Lung (tissue), 12 donors: ENCODE data around the gene NACC2. TPM values are rescaled to one million over a fixed set of nuclear protein-coding genes. Genes with fewer than 3 reads are reported as not detected.

Experiments used
- ATAC-seq: fragments of 200-7000 bp; cut with Tn5 transposase; one replicate; pipeline ENCODE4 v1.9.1; 2020; ENCODE audit warnings: moderate number of reproducible peaks; ENCODE audit not compliant: insufficient read depth, low FRiP score
- DNase-seq, 3 donors: peaks; one replicate each; pipeline ENCODE4 v3.0.0-alpha.2; 2013 to 2017
- H3K27ac ChIP-seq, 2 donors: one replicate each; pipeline ENCODE4 v1.5.1; 2013; ENCODE audit warnings: mild to moderate bottlenecking in 2 of 2, moderate library complexity in 2 of 2, control low read depth in 1 of 2, inconsistent platforms in 1 of 2, low read depth in 1 of 2, low read length in 1 of 2
- H3K27me3 ChIP-seq, 3 donors: one replicate each; pipeline ENCODE4 v1.5.1; 2013; ENCODE audit warnings: low read length in 2 of 3; ENCODE audit not compliant: control insufficient read depth in 3 of 3, insufficient read depth in 3 of 3
- H3K36me3 ChIP-seq, 4 donors: one replicate each; pipeline ENCODE4 v1.5.1; 2013; ENCODE audit warnings: low read length in 4 of 4, mild to moderate bottlenecking in 1 of 4, moderate library complexity in 1 of 4; ENCODE audit not compliant: control insufficient read depth in 4 of 4, insufficient read depth in 4 of 4
- H3K4me1 ChIP-seq, 5 donors: one replicate each; pipeline ENCODE4 v1.5.1; 2013; ENCODE audit warnings: low read length in 5 of 5, mild to moderate bottlenecking in 2 of 5, moderate library complexity in 1 of 5; ENCODE audit not compliant: control insufficient read depth in 5 of 5, insufficient read depth in 5 of 5
- H3K4me3 ChIP-seq: one replicate; pipeline ENCODE4 v1.5.1; 2013; ENCODE audit warnings: mild to moderate bottlenecking, control low read depth, moderate library complexity
- H3K9ac ChIP-seq, 2 donors: one replicate each; pipeline ENCODE4 v1.5.1; 2013; ENCODE audit warnings: low read length in 2 of 2, control low read depth in 1 of 2; ENCODE audit not compliant: insufficient read depth in 1 of 2
- H3K9me3 ChIP-seq, 4 donors: one replicate each; pipeline ENCODE4 v1.5.1; 2013; ENCODE audit warnings: low read length in 3 of 4, mild to moderate bottlenecking in 1 of 4, moderate library complexity in 1 of 4; ENCODE audit not compliant: control insufficient read depth in 4 of 4, insufficient read depth in 3 of 4
- WGBS, 2 donors: extraction: QIAGEN DNeasy Blood & Tissue Kit; methylation state at CpG; one replicate each; pipeline ENCODE4 v1.1.7; 2013; 5-methylcytosine and 5-hydroxymethylcytosine counted together
- polyA plus RNA-seq, 2 donors: library from polyadenylated mRNA; stranded (reverse); fragments of 200-250 nt; gene quantifications; one replicate each; pipeline ENCODE4 v1.2.1, GENCODE V29; 2013
- total RNA-seq, 2 donors: library from RNA; depleted of rRNA in 1 of 2; stranded (reverse); fragments of >200 nt in 1 of 2; gene quantifications; one replicate each; pipeline ENCODE4 v1.2.1, GENCODE V29; 2014 to 2021
- TF ChIP-seq, protein P1 (sequence below): IDR thresholded peaks from 2 replicates; pipeline ENCODE4 v1.5.1; 2012; ENCODE audit warnings: mild to moderate bottlenecking; ENCODE audit errors: control extremely low read depth, extremely low read depth
- donor health status: control.
- donor health status: control.
- donor health status: Bipolar disorder and iron deficiency.
- donor health status: healthy.
- donor health status: DM: yes; HTN: yes; CAD: no.

Gene NACC2
- total and polyA plus RNA-seq, 4 donors, result 5.9 to 32.7 (median 10.5) TPM

DNA sequence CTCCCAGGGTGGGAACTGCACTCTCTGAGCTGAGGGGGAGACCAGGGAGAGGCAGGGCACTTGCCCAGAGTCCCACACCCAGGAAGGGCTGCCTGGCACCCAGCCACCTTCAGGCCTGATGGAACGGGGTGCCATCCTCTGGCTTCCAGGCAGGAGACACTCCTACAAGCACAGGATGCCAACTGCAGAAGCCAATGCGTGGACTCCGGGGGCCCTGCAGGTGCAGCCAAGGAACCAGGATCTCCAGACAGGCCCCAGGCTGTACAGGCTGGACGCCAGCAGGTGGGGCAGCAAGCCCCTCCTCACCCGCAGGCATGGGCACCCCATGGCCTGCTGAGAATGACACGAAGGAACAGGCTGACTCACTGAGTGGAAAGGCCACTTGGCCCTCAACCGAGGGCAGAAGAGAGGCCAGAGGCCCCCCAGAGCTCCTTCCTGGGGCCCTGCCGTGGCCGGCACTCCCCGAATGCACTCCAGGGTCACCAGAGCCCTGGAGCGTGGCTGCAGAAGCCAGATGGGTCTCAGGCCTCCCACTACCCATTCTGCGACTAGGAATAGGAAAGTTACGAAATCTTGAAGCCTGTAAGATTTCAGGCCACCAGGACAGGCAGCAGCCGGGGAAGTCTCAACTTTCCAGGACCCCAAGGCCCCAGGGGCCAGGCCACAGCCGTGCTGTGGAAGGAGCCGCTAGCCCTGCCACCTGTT lies 15.7 kb downstream of the NACC2 start:
- no peaks in the 10 kb centered on the region for H3K9me3 ChIP-seq
- peak overlapping the region in 1 of 2 donors; percentile 13 for H3K27ac ChIP-seq
- TF ChIP-seq, protein P1, sequence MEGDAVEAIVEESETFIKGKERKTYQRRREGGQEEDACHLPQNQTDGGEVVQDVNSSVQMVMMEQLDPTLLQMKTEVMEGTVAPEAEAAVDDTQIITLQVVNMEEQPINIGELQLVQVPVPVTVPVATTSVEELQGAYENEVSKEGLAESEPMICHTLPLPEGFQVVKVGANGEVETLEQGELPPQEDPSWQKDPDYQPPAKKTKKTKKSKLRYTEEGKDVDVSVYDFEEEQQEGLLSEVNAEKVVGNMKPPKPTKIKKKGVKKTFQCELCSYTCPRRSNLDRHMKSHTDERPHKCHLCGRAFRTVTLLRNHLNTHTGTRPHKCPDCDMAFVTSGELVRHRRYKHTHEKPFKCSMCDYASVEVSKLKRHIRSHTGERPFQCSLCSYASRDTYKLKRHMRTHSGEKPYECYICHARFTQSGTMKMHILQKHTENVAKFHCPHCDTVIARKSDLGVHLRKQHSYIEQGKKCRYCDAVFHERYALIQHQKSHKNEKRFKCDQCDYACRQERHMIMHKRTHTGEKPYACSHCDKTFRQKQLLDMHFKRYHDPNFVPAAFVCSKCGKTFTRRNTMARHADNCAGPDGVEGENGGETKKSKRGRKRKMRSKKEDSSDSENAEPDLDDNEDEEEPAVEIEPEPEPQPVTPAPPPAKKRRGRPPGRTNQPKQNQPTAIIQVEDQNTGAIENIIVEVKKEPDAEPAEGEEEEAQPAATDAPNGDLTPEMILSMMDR, result no peak
- ATAC-seq, result no peak
- H3K4me1 ChIP-seq, result peaks cover 0 to 29% (median 14%) of the 10 kb centered on the region in 5 donors
- H3K36me3 ChIP-seq, result peaks cover 0 to 15% (median 0%) of the 10 kb centered on the region in 4 donors
- no peak overlapping the region for H3K9ac ChIP-seq
- H3K4me3 ChIP-seq, result no peak overlapping the region
- H3K27me3 ChIP-seq, result no peaks in the 10 kb centered on the region
- DNase-seq, result no peak
- WGBS, 2 donors, result 45 to 53% methylated on average over 16 of the region's 16 CpGs

DNA sequence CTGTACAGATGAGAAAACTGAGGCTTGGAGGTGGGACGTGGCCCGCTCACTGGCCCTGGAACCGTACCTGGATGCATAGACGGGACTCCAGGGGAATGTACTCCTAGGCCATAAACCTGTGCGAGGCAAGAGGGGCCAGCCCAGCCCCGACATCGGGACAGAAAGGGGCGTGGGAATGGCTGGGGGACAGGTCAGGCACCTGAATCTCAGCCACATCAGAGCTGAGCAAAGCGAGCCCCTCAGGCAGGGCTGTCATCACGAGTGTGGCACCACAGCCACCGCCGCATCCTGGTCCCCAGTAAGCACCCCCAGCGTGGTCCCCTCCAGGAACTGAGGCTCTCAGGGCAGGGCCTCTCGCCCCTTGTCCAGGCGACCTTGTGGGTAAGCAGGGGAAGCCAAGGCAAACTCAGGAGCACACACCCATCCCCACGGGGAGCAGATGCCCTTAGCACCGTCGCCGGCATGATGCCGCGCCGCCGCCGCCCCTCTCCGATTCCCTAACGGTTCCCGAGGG lies 16.5 kb downstream of the NACC2 start:
- H3K9ac ChIP-seq, result no peak overlapping the region
- WGBS, 2 donors, result 88 to 89% methylated on average over 27 of the region's 27 CpGs
- TF ChIP-seq, protein P1, result no peak
- no peak overlapping the region for H3K4me3 ChIP-seq
- peaks cover 0 to 15% (median 0%) of the 10 kb centered on the region in 4 donors for H3K36me3 ChIP-seq
- H3K9me3 ChIP-seq, result no peaks in the 10 kb centered on the region
- DNase-seq (no peak), ATAC-seq (no peak)
- H3K27ac ChIP-seq, result no peak overlapping the region
- no peaks in the 10 kb centered on the region for H3K27me3 ChIP-seq
- peaks cover 0 to 29% (median 14%) of the 10 kb centered on the region in 5 donors for H3K4me1 ChIP-seq

DNA sequence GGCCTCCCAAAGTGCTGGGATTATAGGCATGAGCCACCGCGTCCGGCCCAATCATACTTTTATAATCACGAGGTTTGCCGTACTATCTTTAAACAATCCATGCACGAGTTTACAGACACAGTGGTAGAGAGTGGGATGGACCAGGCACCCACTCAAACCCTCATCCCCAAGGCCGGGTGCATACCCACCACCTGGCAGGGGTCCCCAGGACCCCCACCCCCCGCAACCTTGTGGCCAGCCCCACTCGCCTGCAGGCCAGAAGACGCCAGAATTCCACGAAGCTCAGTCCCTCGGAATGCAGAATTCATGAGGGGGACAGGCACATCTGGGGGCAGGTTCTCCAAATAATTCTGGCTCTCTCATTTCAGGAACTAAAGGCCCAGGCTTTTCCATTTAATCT lies 17.1 kb downstream of the NACC2 start:
- TF ChIP-seq, protein P1, result no peak
- H3K4me1 ChIP-seq, result peaks cover 0 to 29% (median 14%) of the 10 kb centered on the region in 5 donors
- H3K27me3 ChIP-seq, result no peaks in the 10 kb centered on the region
- H3K9me3 ChIP-seq, result no peaks in the 10 kb centered on the region
- peaks cover 0 to 13% (median 0%) of the 10 kb centered on the region in 4 donors for H3K36me3 ChIP-seq
- H3K9ac ChIP-seq, result no peak overlapping the region
- DNase-seq (no peak), ATAC-seq (no peak)
- WGBS, 2 donors, result 91 to 95% methylated on average over 12 of the region's 12 CpGs
- no peak overlapping the region for H3K4me3 ChIP-seq
- no peak overlapping the region for H3K27ac ChIP-seq
